Amniotic epithelial cell (primary cell): ENCODE measurements around the gene EVPL.

Source experiments
- DNase-seq: peaks from one replicate; pipeline ENCODE4 v3.0.0-alpha.2; 2010; ENCODE audit warnings: low read depth

Gene EVPL

DNA sequence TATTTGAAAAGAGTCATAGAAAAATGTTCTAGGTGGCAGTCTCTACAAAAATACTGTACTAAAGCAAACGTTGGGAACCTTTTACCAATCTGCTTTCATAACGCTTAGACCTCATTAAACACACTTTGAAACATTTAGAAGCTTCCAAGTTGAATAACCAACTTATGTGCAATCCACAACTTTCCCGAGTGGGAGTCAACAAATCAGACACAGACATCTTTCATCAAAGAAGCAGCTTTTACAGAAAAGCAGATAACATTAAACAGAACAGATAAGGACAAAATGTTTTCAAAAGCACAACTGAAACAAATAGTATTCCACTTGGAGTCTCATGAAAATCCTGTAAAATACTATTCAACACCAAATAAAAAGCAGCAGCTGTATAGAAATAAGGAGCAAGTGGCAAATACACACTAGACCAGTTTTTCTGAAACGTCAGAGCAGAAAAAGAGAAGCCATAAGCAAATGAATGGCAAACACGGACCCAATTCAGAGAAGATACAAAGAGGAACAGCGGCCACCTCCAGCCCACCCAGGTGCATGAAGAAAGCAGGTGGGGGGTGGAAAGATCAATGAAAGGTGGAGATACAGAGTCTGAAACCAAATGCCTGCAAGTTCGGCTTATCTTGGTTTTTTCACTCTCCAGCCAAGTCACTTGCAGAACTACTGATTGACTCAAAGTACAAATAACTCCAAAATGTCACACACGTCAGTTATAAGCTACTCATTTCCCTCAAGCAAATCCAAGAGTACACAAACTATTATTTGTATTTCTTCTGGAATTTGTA is 67.9 kb downstream of the EVPL start:
- DNase-seq: peak; percentile 93
